Activated T-cell treated with anti-CD3 and anti-CD28 coated beads, Interleukin-2, amount 50 U/mL, for 72 hours (primary cell): ENCODE data around the gene DRG2. TPM values are rescaled to one million over a fixed set of nuclear protein-coding genes. Genes with fewer than 3 reads are reported as not detected.

Experiments used
- ATAC-seq, 2 donors: fragments of 150-1000 bp; cut with Tn5 transposase; replicated peaks in 1 of 2; 2 replicates each; pipeline ENCODE4 v1.10.0; 2021; ENCODE audit warnings: moderate library complexity in 2 of 2, mild to moderate bottlenecking in 1 of 2
- DNase-seq, 2 donors: peaks; one replicate each; pipeline ENCODE4 v3.0.0; 2021 to 2022; ENCODE audit warnings: mixed read lengths in 1 of 2
- H3K27ac Mint-ChIP-seq: one replicate; pipeline ENCODE4 v1.8.0; 2022; ENCODE audit warnings: mild to moderate bottlenecking, moderate library complexity, mixed read lengths
- H3K27me3 Mint-ChIP-seq: one replicate; pipeline ENCODE4 v1.8.0; 2022; ENCODE audit warnings: low read depth, mixed read lengths
- H3K36me3 Mint-ChIP-seq, 2 donors: one replicate each; pipeline ENCODE4 v1.8.0; 2022; ENCODE audit warnings: mixed read lengths in 2 of 2, mild to moderate bottlenecking in 1 of 2; ENCODE audit not compliant: insufficient read depth in 2 of 2
- H3K4me1 Mint-ChIP-seq: one replicate; pipeline ENCODE4 v1.8.0; 2022; ENCODE audit warnings: low read depth, mixed read lengths
- H3K4me3 Mint-ChIP-seq, 2 donors: one replicate each; pipeline ENCODE4 v1.8.0; 2022; ENCODE audit warnings: mild to moderate bottlenecking in 2 of 2, mixed read lengths in 2 of 2, moderate library complexity in 2 of 2
- H3K9me3 Mint-ChIP-seq, 2 donors: one replicate each; pipeline ENCODE4 v1.8.0; 2022; ENCODE audit warnings: mixed read lengths in 2 of 2
- total RNA-seq, 2 donors: library from RNA; stranded (reverse); gene quantifications; one replicate each; pipeline ENCODE4 v1.2.3, GENCODE V29; 2022

DRG2 gene
- total RNA-seq, 2 donors from 2014 or later, result 44.1 to 53.6 TPM

DNA sequence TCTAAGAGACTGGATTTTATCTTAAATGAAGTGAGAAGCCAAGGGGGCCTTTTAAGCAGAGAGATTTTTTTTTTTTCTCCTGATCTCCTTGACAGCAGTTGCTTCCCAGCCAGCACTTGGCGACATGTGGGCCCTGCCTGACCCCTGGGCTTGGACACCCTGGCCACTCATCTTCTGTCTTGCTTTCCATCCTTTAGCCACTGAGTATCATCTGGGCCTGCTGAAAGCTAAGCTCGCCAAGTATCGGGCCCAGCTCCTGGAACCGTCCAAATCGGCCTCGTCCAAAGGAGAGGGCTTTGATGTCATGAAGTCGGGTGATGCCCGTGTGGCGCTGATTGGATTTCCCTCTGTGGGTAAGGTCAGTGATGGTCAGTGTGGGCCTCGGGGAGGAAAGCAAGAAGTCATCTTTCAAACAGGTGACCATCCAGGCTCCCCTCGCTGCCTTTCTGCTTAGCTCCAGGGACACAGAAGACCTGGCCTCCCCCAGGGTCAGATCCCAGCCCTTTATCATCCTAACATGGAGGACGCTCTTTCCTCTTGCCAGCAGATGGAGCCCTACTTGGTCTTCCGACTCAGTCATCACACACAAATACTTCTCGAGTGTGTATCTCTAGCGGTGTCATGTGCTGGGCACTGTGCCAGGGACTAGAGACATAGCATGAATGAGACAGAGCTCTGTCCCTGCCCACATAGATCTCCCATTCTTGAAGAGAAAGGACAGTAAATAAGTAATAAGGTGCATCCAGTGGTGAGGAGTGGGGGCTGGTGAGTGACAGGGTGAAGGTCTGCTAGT is 6.1 kb downstream of the DRG2 start:
- H3K4me1 Mint-ChIP-seq, result peaks cover 25% of the 10 kb centered on the region
- no peaks in the 10 kb centered on the region for H3K27me3 Mint-ChIP-seq
- peaks cover 8 to 13% of the 10 kb centered on the region in 2 donors for H3K36me3 Mint-ChIP-seq
- ATAC-seq (peak in 1 of 2 donors; percentile 11), DNase-seq (no peak)
- H3K9me3 Mint-ChIP-seq, result no peaks in the 10 kb centered on the region
- H3K4me3 Mint-ChIP-seq, result no peak overlapping the region
- H3K27ac Mint-ChIP-seq, result peak overlapping the region; percentile 52

DNA sequence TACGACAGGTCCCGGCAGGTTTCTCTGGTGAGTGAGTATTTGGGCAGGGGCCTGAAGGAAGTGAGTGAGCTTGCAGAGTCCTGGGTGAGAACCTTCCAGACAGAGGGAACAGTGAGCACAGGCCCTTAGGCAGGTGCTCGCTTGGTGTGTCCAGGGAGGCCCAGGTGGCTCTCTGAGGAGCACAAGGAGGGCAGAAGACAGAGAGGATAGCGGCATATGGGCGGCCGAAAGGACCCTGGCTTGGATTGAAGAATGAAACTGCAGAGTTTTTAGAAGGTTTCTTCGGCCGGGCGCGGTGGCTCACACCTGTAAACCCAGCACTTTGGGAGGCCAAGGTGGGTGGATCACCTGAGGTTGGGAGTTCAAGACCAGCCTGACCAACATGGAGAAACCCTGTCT is 6.7 kb downstream of the DRG2 start:
- Mint-ChIP-seq H3K9me3 (no peaks in the 10 kb centered on the region), H3K4me1 (peaks cover 19% of the 10 kb centered on the region), H3K4me3 (no peak overlapping the region), H3K36me3 (peaks cover 8 to 13% of the 10 kb centered on the region in 2 donors), H3K27ac (no peak overlapping the region), H3K27me3 (no peaks in the 10 kb centered on the region)
- DNase-seq (no peak), ATAC-seq (no peak)

DNA sequence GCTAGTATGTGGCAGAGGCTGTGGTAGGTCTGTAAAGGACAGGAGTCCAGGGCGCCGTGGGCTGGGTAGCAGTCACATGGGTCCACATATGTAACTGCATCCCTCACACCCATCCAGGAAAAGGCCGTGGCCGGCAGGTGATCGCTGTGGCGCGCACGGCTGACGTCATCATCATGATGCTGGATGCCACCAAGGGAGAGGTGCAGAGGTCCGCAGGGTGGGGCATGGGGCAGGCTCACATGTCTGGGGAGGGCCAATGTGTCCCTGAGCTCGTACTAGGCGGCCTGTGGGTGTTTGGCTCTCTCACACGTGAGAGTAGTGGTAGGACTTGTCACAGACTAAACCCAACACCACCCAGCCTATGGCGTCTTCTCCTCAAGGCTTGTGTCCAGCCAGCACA is 11.8 kb downstream of the DRG2 start:
- no peak overlapping the region for H3K27ac Mint-ChIP-seq
- DNase-seq, result no peak
- no peak for ATAC-seq
- no peak overlapping the region for H3K4me3 Mint-ChIP-seq
- peaks cover 3 to 7% of the 10 kb centered on the region in 2 donors for H3K36me3 Mint-ChIP-seq
- H3K9me3 Mint-ChIP-seq, result no peaks in the 10 kb centered on the region
- H3K27me3 Mint-ChIP-seq, result no peaks in the 10 kb centered on the region
- no peaks in the 10 kb centered on the region for H3K4me1 Mint-ChIP-seq

DNA sequence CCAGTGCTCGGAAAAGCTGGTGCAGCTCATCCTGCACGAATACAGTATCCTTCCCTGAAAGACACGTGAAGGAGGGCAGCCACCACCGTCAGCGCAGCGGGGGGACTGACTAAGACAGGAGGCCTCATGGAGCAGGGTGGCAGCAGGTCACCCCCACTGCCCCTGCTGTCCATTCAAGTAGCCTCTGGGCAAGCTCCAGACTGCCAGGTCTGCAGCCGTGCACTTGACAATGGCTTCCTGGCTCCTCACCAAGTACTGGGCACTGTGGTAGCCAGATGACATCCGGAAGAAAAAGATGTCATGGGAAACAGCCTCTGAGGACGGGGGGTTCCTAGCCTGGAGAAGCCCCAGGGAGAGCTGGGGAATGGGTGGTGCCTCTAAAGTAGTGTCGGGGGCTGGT is 12.9 kb downstream of the DRG2 start:
- no peak overlapping the region for H3K4me3 Mint-ChIP-seq
- DNase-seq, result no peak
- no peak for ATAC-seq
- no peaks in the 10 kb centered on the region for H3K9me3 Mint-ChIP-seq
- no peaks in the 10 kb centered on the region for H3K27me3 Mint-ChIP-seq
- no peaks in the 10 kb centered on the region for H3K4me1 Mint-ChIP-seq
- H3K27ac Mint-ChIP-seq, result no peak overlapping the region
- peaks cover 3 to 7% of the 10 kb centered on the region in 2 donors for H3K36me3 Mint-ChIP-seq

DNA sequence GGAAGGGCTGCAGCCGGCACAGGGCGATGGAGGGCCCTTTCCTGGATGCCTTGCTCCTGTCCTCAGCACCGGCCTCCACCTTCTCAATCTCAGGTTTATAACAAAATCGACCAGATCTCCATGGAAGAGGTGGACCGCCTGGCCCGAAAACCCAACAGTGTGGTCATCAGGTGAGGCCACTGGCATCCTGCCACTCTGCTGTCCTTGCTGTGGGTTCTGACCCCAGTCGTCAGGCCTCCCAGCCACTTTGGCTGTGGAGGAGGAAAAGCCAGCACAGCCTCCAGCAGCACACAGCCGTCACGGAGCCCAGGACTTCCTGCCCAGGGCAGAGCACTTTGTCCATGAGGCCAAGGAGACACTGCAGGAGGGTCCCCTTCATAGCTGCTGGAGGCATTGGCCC is 14.1 kb downstream of the DRG2 start:
- H3K4me3 Mint-ChIP-seq, result no peak overlapping the region
- H3K27me3 Mint-ChIP-seq, result no peaks in the 10 kb centered on the region
- H3K36me3 Mint-ChIP-seq, result peaks cover 0 to under 1% of the 10 kb centered on the region in 2 donors
- ATAC-seq (no peak), DNase-seq (no peak)
- no peak overlapping the region for H3K27ac Mint-ChIP-seq
- no peaks in the 10 kb centered on the region for H3K9me3 Mint-ChIP-seq
- H3K4me1 Mint-ChIP-seq, result no peaks in the 10 kb centered on the region

DNA sequence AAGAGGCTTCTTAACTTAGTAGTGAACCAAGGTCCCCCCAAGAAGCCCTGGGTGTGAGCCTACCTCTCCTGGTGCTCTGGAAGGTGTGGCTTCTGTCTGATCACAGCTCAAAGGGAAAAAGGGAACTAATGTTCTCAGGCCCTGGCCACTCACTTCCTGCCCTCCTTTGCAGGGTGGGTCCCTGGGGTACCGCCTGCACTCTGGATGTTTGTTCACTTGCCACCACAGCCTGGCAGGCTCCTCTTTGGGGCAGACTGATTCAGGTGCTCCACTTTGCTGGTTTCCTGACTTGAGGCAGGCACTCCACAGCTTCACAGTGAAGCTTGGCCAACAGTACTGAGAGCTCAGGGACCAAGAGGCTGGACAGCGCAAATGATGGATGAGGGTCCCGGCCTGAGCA is 14.9 kb downstream of the DRG2 start:
- H3K4me1 Mint-ChIP-seq, result no peaks in the 10 kb centered on the region
- H3K9me3 Mint-ChIP-seq, result no peaks in the 10 kb centered on the region
- no peak overlapping the region for H3K4me3 Mint-ChIP-seq
- no peak overlapping the region for H3K27ac Mint-ChIP-seq
- peaks cover 0 to 2% of the 10 kb centered on the region in 2 donors for H3K36me3 Mint-ChIP-seq
- DNase-seq, result no peak
- ATAC-seq, result no peak
- H3K27me3 Mint-ChIP-seq, result no peaks in the 10 kb centered on the region

DNA sequence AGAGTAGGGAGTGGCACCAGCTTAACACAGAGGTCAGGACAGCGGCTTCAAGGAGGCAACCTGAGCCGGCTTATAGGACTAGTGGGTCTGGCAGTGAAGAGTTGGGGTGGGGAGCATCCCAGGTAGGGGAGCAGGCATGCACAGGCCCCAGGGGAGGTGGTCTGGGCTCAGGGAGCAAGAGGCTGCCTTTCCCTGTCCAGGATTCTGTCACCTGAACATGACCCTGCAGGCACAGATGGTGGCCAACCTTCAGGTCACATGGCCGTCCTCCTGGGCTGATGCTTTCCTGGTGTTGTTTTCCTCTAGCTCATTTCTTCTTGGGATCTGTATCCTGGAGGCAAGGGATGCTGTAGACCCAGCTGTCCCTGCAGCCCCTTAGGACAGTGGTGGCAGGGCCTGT is 17.3 kb downstream of the DRG2 start:
- Mint-ChIP-seq H3K27ac (no peak overlapping the region), H3K4me3 (no peak overlapping the region), H3K27me3 (no peaks in the 10 kb centered on the region), H3K36me3 (peaks cover 0 to 2% of the 10 kb centered on the region in 2 donors), H3K9me3 (no peaks in the 10 kb centered on the region), H3K4me1 (no peaks in the 10 kb centered on the region)
- DNase-seq, result no peak
- no peak for ATAC-seq

DNA sequence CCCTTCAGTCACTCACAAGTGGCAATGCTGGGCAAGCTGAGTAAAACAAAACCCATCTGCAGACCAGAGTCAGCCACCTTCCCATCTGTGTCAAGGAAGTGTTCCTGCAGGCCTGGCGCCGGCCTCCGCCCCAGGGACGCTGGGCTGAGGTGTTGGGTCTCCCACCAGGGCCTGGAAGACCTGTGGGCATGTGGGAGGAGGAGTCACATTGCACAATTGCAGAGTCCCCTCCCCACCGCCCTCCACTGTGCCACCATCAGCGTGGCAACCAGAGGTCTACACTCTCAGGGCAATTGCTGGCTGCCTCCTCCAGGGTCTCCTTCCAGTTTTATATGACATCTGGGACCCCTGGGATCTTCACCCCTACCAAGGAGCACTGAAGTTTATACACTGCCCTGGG is 17.8 kb downstream of the DRG2 start:
- ATAC-seq, result no peak
- Mint-ChIP-seq H3K4me1 (no peaks in the 10 kb centered on the region), H3K4me3 (no peak overlapping the region), H3K36me3 (peaks cover 0 to 2% of the 10 kb centered on the region in 2 donors), H3K9me3 (no peaks in the 10 kb centered on the region), H3K27me3 (no peaks in the 10 kb centered on the region), H3K27ac (no peak overlapping the region)
- DNase-seq, result no peak

DNA sequence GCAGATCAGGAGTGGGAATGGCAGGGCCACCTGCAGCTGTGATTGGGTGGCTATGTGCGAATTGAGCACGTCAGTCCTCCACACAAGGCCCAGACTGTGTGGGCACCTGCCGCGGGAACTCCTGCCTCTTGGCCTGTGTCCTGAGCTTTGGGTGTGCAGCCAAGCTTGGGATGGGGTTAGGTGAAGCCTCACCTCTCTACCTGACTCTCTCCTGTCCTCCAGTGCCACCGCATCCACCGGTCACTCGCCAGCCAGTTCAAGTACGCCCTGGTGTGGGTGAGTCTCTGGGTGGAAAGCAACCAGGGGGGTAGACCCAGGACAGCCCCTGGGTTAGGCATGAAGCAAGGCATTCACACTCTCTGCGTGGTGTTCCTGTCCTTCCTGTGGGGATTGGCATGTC is 18.5 kb downstream of the DRG2 start:
- peaks cover 0 to 2% of the 10 kb centered on the region in 2 donors for H3K36me3 Mint-ChIP-seq
- H3K4me1 Mint-ChIP-seq, result no peaks in the 10 kb centered on the region
- H3K27me3 Mint-ChIP-seq, result no peaks in the 10 kb centered on the region
- no peak for DNase-seq
- H3K27ac Mint-ChIP-seq, result no peak overlapping the region
- ATAC-seq, result no peak
- no peaks in the 10 kb centered on the region for H3K9me3 Mint-ChIP-seq
- no peak overlapping the region for H3K4me3 Mint-ChIP-seq

DNA sequence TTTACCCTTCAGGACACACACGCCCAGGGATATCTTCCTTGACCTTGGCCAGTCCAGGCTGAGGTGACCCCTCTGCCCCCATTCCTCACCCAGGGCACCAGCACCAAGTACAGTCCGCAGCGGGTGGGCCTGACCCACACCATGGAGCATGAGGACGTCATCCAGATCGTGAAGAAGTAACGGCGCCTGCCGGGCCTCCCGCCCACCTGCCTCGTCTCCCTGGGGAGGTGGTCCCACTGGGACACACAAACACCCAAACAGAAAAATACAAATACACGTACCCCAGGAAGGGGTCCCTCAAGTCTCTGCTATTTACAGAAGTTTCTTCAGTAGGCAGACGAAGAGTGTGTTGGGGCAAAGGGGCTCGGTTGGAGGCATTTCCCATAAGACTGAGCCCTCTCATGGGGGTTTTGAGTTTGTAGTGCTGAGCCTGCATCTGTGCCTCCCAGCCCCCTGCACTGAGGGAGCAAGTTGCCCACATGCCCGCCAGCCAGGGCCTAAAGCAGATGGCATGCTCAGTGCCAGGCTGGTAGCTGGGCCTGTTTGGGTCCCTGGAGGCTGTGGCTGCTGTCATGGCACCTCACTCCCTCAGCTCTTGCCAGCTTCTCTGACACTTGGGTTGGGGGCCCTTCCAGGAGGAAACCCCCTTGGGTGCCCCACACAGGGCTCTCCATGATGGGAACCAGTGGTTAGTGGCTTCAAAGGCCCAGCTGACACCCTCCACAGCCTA is 19.5 kb downstream of the DRG2 start:
- ATAC-seq, result no peak
- H3K9me3 Mint-ChIP-seq, result no peaks in the 10 kb centered on the region
- DNase-seq, result no peak
- H3K27me3 Mint-ChIP-seq, result no peaks in the 10 kb centered on the region
- no peak overlapping the region for H3K4me3 Mint-ChIP-seq
- H3K36me3 Mint-ChIP-seq, result peaks cover 0 to 2% of the 10 kb centered on the region in 2 donors
- no peaks in the 10 kb centered on the region for H3K4me1 Mint-ChIP-seq
- H3K27ac Mint-ChIP-seq, result no peak overlapping the region

DNA sequence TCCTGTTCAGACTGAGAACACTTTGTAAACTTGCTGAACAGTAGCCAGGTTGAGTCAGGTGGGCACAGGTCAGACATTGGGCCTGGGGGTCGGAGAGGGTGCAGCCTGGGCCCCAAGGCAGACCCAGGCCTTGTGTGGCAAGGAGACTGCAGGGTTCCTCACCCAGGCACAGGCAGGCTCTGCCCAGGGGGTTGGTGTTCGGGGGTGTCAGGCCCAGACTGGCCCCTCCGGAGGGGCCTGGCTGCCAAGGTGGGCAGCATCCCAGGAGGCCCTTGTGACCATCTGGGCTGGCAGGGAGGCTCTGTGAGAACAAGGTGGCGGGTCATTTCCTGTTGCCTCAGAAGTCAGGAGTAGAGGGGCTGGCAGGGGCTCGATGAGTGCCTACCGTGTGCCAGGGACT is 20.2 kb downstream of the DRG2 start:
- DNase-seq (no peak), ATAC-seq (no peak)
- Mint-ChIP-seq H3K36me3 (peaks cover 0 to 2% of the 10 kb centered on the region in 2 donors), H3K9me3 (no peaks in the 10 kb centered on the region), H3K4me1 (no peaks in the 10 kb centered on the region), H3K27me3 (no peaks in the 10 kb centered on the region), H3K4me3 (no peak overlapping the region), H3K27ac (no peak overlapping the region)

DNA sequence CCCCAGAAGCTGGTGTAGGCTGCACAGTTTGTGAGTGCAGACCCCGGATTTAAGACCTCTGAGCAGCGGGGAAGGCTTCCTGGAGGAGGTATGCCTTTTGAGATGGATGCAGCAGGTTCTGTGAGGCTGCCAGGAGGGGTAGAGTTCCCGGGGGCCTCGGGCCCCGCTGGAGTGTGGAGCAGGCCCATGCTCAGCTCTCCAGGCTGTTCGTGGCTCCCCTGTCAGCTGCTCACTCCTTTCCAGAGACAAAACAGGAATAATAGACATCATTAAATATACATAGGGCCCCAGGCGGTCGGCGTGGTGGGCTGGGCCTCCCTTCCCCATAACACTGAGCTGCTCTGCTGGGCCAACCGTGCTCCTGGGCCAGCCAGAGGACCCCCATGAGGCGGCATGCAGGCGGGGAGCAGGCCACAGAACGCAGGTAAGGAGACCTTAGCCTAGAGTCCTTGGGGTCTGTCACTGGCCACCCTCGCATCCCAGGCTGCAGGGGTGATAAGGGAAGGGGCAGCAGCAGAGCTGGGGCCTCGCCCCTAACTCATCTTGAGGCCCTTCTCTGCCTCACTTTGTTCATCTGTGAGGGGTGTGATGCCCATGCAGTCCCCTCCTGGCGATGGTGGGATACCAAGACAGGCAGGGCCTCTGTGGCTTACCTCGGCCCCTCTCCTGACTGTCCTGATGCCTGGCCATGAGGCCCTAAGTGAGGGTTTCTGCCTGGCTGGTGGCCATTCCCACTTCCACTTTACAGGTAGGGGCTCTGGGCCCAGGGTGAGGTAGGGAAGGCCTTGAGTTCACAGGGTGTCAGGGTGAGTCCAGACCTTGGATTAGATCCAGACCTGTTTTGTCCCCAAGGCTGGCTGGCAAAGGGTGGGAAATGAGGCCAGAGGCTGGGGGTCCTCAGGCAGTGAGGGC is 20.9 kb downstream of the DRG2 start, which contains the start of gene MYO15A:
MYO15A (plus strand) TSS at position 356 of the 912 bp plus-strand sequence. CDS start 10,045 bp downstream, outside the sequence.
- no peaks in the 10 kb centered on the region for H3K27me3 Mint-ChIP-seq
- ATAC-seq, result no peak

More for the DNA sequence above, 20.9 kb downstream of the DRG2 start, which contains the start of gene MYO15A:
- no peak within 1 kb of the TSS for H3K27ac Mint-ChIP-seq
- H3K4me3 Mint-ChIP-seq, result no peak within 1 kb of the TSS
- no peak for DNase-seq
- no peaks in the 10 kb centered on the region for H3K4me1 Mint-ChIP-seq
- peaks cover 0 to 2% of the 10 kb centered on the region in 2 donors for H3K36me3 Mint-ChIP-seq
- no peaks in the 10 kb centered on the region for H3K9me3 Mint-ChIP-seq
